ENCODE data around the gene PYROXD2. TPM values are rescaled to one million over a fixed set of nuclear protein-coding genes. Genes with fewer than 3 reads are reported as not detected.

The PYROXD2 gene
- total and polyA plus RNA-seq, 2 of the 8 experiments (the other 6 are each of a cell fraction or from before 2014, with no cell fraction given) = 3.2 to 5.4 TPM

DNA sequence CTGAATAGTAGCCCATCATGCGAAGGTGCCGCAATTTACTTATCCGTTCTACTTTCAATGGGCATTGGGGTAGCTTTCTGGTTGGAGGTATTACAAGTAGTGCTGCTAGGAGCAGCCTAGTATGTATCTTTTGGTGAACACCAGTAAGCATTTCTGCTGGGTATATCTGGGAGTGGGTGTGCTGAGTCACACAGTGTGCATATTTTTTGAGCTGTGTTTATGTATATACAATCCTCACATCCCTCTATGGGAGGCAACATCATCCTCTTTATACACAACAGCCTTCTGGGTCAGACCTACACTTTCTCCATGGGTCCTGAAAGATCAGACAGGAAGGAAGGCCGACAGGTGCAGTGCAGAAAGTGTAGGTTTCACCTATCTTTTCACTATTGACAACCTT is 36.3 kb downstream of the PYROXD2 start:
- Histone ChIP-seq H3K36me3 (ENCODE audit: control insufficient read depth in 2 of 4, insufficient read depth in 4 of 4, low read length in 3 of 4) (no peaks in the 10 kb centered on the region), H3K14ac (ENCODE audit: insufficient read length) (no peak overlapping the region), H3K23ac (ENCODE audit: insufficient read length) (no peak overlapping the region), H3K4me1 (replicated peaks in 1 of 4; ENCODE audit: control insufficient read depth in 3 of 4, insufficient read depth in 4 of 4, low read length in 3 of 4) (peaks cover 2 to 6% (median 4%) of the 10 kb centered on the region in 4 experiments; a peak in 3 of 7 replicates), H3K18ac (ENCODE audit: extremely low read depth, low read length) (no peak overlapping the region), H2BK20ac (ENCODE audit: low read length) (no peak overlapping the region), H3K27me3 (replicated peaks in 1 of 4; ENCODE audit: control insufficient read depth in 3 of 4, extremely low read depth in 1 of 4, insufficient read depth in 3 of 4, low read length in 3 of 4) (no peaks in the 10 kb centered on the region), H3K9me3 (ENCODE audit: insufficient read depth in 2 of 2, low read depth in 1 of 2, low read length in 1 of 2) (peaks cover 6% of the 10 kb centered on the region in 2 experiments; a peak in 2 of 4 replicates), H3K56ac (replicated peaks; ENCODE audit: insufficient read length, low read depth, low read length) (no peak overlapping the region), H3K79me2 (ENCODE audit: control insufficient read depth in 1 of 2, insufficient read depth in 2 of 2, low read length in 2 of 2) (no peaks in the 10 kb centered on the region), H3K23me2 (ENCODE audit: low read depth, low read length) (no peaks in the 10 kb centered on the region), H3K9ac (replicated peaks in 1 of 4; ENCODE audit: extremely low read depth in 1 of 4, low read depth in 3 of 4, low read length in 3 of 4) (no peak overlapping the region), H2BK15ac (ENCODE audit: low read length) (no peak overlapping the region), H3K4ac (replicated peaks; ENCODE audit: insufficient read length, low read depth, low read length) (no peak overlapping the region), H4K20me1 (replicated peaks in 1 of 2; ENCODE audit: control insufficient read depth in 1 of 2, insufficient read depth in 2 of 2, low read length in 2 of 2) (no peaks in the 10 kb centered on the region), H3K27ac (ENCODE audit: low read depth, low read length) (no peak overlapping the region), H3K79me1 (ENCODE audit: low read depth, low read length) (no peaks in the 10 kb centered on the region), H2BK5ac (ENCODE audit: low read depth, low read length) (no peak overlapping the region), H2BK12ac (ENCODE audit: low read depth, low read length) (no peak overlapping the region), H2AFZ (ENCODE audit: low read length) (no peak overlapping the region), H2AK5ac (ENCODE audit: low read depth, low read length) (no peak overlapping the region), H4K8ac (ENCODE audit: extremely low read depth, insufficient read depth, low read length) (no peak overlapping the region), H4K91ac (replicated peaks; ENCODE audit: insufficient read length, low read length) (no peak overlapping the region), H3K4me2 (ENCODE audit: insufficient read depth in 1 of 2, low read depth in 2 of 2, low read length in 2 of 2) (no peak overlapping the region), H2BK120ac (replicated peaks; ENCODE audit: low read depth, low read length) (no peak overlapping the region), H4K5ac (ENCODE audit: insufficient read length, low read depth, low read length) (no peak overlapping the region), H3K4me3 (ENCODE audit: extremely low read depth in 1 of 4, insufficient read depth in 2 of 4, low read depth in 3 of 4, low read length in 4 of 4) (no peak overlapping the region)
- ChIA-PET POLR2A (ENCODE audit: partially characterized antibody) (no interaction called here), CTCF (ENCODE audit: partially characterized antibody) (interaction anchor here (0.6 to 1.1 kb wide), 2 partner anchors 84 to 137 kb away, joined by 3 read pairs; no protein-coding TSS in a partner anchor)
- no peak for DNase-seq (ENCODE audit: low read depth in 1 of 2, low spot score in 2 of 2)
- FAIRE-seq = no peak
- WGBS, 2 experiments (ENCODE audit: extremely low coverage in 1 of 2, insufficient coverage in 1 of 2, insufficient read length in 1 of 2, insufficient replicate concordance in 2 of 2, low coverage in 1 of 2, low lambda C conversion rate in 2 of 2, missing lambda C conversion rate in 1 of 2) = 91% methylated on average over 4 of the region's 4 CpGs; no CpG with 5 or more reads in 1 of the 2 experiments
- TF ChIP-seq SAP30 (IDR thresholded peaks at IDR 0.05; ENCODE audit: insufficient read depth, insufficient replicate concordance, low read length) = no peak
- no peak for TF ChIP-seq GABPA (IDR thresholded peaks at IDR 0.05; ENCODE audit: borderline replicate concordance, insufficient read depth, low read length)
- TF ChIP-seq BCL11A (IDR thresholded peaks at IDR 0.05; ENCODE audit: low read depth in 2 of 2, low read length in 2 of 2) = no peak

Data from H1 (cell line).